SJCRH30 (cell line): ENCODE measurements around the gene PPM1M. TPM values are rescaled to one million over a fixed set of nuclear protein-coding genes. Genes with fewer than 3 reads are reported as not detected.

Experiments used
- DNase-seq, 2 experiments: peaks; one replicate each; pipeline ENCODE4 v3.0.0-alpha.2; 2015 to 2020
- H3K27ac ChIP-seq: fragments of 250-450 bp; sonication (Bioruptor Pico); 2 replicates; pipeline ENCODE4 v1.5.1; 2020; ENCODE audit warnings: mild to moderate bottlenecking, moderate library complexity
- H3K27me3 ChIP-seq: fragments of 250-450 bp; sonication (Bioruptor Pico); 2 replicates; pipeline ENCODE4 v1.5.1; 2020; ENCODE audit warnings: mild to moderate bottlenecking, moderate library complexity
- H3K36me3 ChIP-seq: fragments of 250-450 bp; sonication (Bioruptor Pico); 2 replicates; pipeline ENCODE4 v1.5.1; 2020; ENCODE audit warnings: mild to moderate bottlenecking, moderate library complexity
- H3K4me1 ChIP-seq: fragments of 250-450 bp; sonication (Bioruptor Pico); 2 replicates; pipeline ENCODE4 v1.5.1; 2020; ENCODE audit warnings: mild to moderate bottlenecking, moderate library complexity
- H3K4me3 ChIP-seq: fragments of 250-450 bp; sonication (Bioruptor Pico); 2 replicates; pipeline ENCODE4 v1.5.1; 2020; ENCODE audit warnings: mild to moderate bottlenecking, moderate library complexity
- H3K9me3 ChIP-seq: fragments of 250-450 bp; sonication (Bioruptor Pico); replicated peaks from 2 replicates; pipeline ENCODE4 v1.5.1; 2020; ENCODE audit warnings: mild to moderate bottlenecking, moderate library complexity
- total RNA-seq: library from RNA; depleted of rRNA; stranded (reverse); fragments of >200 nt; shearing (Covaris generic); gene quantifications from 2 replicates; pipeline ENCODE4 v1.2.3, GENCODE V29; 2014

Gene PPM1M
- total RNA-seq, 1 experiment from 2014 or later, result 7.6 TPM

DNA sequence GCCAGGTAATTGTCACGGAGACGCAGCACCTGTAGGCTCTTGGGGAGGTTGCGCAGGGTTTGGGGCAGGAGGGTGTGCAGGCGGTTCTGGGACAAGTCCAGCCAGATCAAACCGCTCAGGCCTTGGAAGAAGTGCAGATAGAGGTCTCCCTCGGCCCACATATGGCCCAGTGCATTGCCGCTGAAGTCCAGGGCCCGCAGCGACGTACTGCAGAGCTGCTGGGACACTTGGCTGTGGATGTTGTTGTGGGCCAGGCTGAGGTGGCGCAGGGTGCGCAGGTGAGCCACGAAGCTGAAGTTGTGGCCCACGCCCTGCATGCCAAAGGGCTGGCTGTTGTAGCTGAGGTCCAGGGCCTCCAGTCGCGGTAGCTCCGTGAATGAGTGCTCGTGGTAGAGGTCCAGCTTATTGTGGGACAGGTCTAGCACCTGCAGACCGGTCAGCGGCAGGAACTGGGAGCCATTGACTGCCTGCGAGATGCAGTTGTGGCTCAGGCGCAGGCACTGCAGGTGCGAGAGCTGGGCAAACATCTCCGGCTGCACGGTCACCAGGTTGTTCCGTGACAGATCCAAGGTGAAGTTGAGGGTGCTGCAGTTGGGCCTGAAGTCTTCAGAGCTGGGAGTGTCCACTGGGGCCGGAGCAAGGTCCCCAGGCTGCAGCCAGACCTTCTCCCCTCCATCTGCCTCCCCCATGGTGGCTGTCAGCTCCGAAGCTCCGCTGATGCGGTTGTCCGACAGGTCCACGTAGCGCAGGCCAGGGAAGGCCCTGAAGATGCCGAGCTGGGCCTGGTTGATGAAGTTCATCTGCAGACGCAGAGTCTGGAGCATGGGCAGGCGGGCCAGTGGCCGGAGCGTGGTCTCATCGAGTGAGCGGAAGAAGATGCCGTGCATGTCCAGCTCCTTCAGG lies 23.0 kb upstream of the PPM1M start:
- Histone ChIP-seq H3K4me3 (no peak overlapping the region), H3K9me3 (no peaks in the 10 kb centered on the region), H3K27ac (no peak overlapping the region), H3K27me3 (no peaks in the 10 kb centered on the region), H3K4me1 (peaks cover 9% of the 10 kb centered on the region), H3K36me3 (no peaks in the 10 kb centered on the region)
- DNase-seq, result no peak

DNA sequence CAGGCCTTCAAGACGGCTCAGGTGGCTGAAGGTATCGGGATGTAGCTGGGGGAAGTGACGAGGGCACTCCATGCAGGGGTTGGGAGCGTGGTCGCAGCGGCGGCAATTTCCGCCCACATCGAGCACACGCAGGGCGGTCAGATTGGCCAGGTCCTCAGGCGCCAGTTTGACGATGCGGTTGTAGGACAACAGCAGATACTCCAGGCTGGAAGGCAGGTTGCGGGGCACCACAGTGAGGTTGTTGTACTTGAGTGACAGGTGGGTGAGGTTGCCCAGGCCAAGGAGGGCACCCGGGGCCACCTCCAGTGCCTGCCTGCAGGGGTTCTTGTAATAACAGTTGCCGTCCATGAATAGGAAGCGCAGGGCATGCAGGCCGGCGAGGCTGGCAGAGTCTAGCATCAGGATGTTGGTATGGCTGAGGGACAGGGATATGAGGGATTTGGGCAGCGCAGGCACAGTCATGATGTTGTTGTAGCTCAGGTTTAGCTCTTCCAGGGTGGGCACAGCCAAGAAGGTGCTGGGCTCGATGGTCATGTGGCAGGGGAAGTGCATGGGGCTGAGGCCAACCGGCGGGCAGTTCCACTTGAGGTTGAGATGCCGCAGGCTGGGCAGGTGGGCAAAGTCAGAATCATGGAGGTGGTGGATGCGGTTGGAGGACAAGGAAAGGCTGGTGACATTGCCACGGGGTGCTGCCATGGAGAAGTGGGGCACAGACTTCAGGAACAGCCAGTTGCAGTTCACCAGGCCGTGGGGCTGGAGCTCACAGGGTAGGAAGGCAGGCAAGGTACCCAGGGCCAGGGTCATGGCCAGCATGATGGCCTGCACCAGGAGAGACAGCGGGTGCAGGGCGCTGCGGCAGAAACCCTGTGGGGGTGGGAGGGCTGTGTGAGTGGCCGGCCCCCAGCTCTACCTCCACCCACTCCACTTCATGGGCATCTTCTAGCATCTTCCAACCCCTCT lies 21.8 kb upstream of the PPM1M start:
- Histone ChIP-seq H3K27me3 (no peaks in the 10 kb centered on the region), H3K4me1 (peaks cover 5% of the 10 kb centered on the region; the same call in 1 of the 2 replicates), H3K9me3 (no peaks in the 10 kb centered on the region), H3K4me3 (no peak overlapping the region), H3K27ac (no peak overlapping the region), H3K36me3 (no peaks in the 10 kb centered on the region)
- DNase-seq, result no peak

DNA sequence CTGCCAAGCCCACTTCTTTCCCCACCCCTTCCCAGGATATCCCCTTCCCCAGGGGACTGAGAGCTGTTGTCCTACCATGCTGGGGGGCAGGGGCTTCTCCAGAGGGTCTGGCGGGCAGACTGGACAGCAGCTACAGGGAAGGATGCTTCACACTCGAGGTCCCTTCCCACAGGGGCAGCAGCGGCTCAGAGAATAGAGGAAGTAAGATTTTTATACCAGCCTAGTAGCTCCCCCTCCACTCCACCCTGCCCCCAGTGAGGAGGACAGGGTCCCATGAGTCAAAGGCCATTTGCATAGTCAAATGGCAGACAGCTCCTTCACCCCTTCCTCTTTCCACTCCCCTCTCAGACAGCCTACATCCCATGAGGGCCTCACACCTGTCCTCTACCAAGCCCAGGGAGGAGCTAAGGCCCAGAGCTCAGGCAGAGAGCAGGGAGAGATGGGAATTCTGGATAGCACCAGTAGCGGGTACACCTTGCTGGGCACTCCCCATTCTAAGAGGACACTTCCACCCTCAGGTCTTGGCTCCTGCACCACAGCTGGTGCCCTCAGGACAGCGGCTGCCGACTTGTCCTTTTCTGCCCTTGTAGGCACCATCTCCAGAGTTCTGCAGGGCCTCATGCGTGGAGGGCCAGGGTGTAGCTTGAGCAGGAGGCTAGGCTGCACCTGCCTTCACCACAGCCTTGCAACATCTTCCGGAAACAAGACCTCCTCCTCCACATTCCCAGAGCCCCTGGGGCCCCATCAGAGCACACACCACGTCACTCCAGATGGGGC lies 19.9 kb upstream of the PPM1M start, which contains the start of gene TLR9:
Gene TLR9 (minus strand): TSS at position 194 of the 777 bp plus-strand sequence. CDS start 116 bp downstream, at position 78.
- H3K27me3 ChIP-seq, result no peaks in the 10 kb centered on the region
- H3K36me3 ChIP-seq, result no peaks in the 10 kb centered on the region
- no peak within 1 kb of the TSS for H3K4me3 ChIP-seq
- peaks cover 5% of the 10 kb centered on the region; the same call in 1 of the 2 replicates for H3K4me1 ChIP-seq
- H3K27ac ChIP-seq, result no peak within 1 kb of the TSS
- DNase-seq, result no peak
- no peaks in the 10 kb centered on the region for H3K9me3 ChIP-seq

DNA sequence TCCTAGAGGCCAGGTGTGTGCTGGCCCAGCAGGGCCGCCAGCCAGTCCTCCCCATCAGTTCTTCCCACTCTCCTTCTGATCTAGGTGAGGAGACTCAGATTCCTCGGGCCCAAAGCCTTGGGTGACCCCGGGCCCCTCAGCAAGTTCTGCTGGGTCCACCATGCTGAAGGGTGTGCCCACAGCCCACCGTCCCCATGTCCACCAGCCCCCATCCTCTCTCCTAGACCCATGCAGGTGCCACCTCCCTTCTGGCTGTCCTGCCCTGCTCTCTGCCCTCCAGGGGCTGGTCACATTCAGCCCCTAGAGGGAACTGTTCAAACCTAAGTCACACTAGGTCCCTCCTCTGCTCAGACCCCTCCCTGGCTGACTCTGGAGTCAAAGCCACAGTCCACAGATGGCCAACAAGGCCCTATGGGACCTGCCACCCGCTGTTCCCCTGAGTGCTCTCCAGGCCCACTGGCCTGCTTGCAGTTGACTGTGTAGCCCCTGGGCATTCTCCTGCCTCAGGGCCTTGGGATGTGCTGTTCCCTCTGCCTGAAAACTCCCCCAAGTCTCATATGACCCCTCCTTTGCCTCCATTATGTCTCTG lies 19.2 kb upstream of the PPM1M start:
- Histone ChIP-seq H3K4me3 (no peak overlapping the region), H3K36me3 (no peaks in the 10 kb centered on the region), H3K27ac (no peak overlapping the region), H3K9me3 (no peaks in the 10 kb centered on the region), H3K4me1 (peaks cover 5% of the 10 kb centered on the region; the same call in 1 of the 2 replicates), H3K27me3 (no peaks in the 10 kb centered on the region)
- no peak for DNase-seq

DNA sequence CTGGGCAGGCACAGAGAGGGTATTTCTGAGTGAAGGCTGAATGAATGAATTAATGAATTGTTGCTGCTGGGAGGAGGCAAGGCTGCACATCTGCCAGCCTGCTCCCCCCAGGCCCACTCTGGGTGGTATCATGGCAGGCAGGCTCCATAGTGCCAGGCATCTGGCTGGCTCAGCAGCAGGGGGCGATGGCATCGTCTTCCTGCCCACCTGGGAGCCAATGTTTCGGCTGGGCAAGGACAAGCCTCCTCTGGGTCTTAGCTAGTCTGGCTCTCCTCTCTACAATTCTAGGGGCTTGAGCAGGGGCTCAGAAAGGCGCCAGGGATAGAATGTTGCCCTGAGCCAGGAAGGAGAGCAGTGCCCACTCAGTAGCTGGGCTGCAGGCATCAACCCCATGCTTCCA lies 18.4 kb upstream of the PPM1M start:
- DNase-seq, result no peak
- Histone ChIP-seq H3K27me3 (no peaks in the 10 kb centered on the region), H3K36me3 (no peaks in the 10 kb centered on the region), H3K4me3 (no peak overlapping the region), H3K4me1 (peaks cover 5% of the 10 kb centered on the region; the same call in 1 of the 2 replicates), H3K9me3 (no peaks in the 10 kb centered on the region), H3K27ac (no peak overlapping the region)

DNA sequence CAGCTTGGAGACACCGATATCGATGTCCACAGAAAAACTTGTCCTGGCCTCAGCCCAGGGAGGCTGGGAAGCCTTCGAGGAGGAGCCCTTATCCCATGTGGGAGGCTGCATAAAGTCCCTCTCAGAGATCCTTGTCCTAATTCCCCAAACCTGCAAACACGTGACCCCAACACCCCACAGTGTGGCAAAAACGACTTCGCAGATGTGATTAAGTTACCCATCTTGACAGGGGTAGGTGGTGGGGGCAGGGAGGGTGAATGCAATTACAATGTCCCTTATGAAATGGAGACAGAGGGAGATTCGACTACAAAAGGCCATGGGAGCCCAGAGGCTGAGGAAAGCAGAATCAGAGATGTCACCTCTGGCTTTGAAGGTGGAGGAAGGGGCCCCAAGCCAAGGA lies 17.8 kb upstream of the PPM1M start:
- no peaks in the 10 kb centered on the region for H3K36me3 ChIP-seq
- H3K9me3 ChIP-seq, result no peaks in the 10 kb centered on the region
- no peak overlapping the region for H3K27ac ChIP-seq
- H3K27me3 ChIP-seq, result no peaks in the 10 kb centered on the region
- H3K4me1 ChIP-seq, result peaks cover 5% of the 10 kb centered on the region; the same call in 1 of the 2 replicates
- no peak overlapping the region for H3K4me3 ChIP-seq
- no peak for DNase-seq

DNA sequence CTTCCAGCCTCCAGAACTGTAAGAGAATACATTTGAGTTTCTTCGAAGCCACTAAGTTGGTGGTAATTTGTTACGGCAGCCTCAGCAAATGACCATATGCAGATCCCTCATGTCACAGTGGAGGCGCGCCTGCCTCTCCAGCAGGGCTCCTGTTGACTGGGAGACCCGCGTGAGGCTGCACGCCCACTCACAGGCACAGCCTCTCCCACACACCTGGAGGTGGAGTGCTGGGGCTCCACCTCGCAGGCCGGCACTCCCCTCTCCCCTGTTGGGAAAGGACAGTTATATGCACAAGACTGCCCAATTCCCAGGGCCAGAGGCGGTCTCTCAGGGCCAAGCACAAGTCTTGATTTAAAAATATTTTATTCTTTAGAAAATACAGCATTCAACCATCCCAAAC lies 17.3 kb upstream of the PPM1M start:
- Histone ChIP-seq H3K27me3 (no peaks in the 10 kb centered on the region), H3K36me3 (no peaks in the 10 kb centered on the region), H3K27ac (no peak overlapping the region), H3K9me3 (no peaks in the 10 kb centered on the region), H3K4me3 (no peak overlapping the region), H3K4me1 (peaks cover 5% of the 10 kb centered on the region; the same call in 1 of the 2 replicates)
- no peak for DNase-seq

DNA sequence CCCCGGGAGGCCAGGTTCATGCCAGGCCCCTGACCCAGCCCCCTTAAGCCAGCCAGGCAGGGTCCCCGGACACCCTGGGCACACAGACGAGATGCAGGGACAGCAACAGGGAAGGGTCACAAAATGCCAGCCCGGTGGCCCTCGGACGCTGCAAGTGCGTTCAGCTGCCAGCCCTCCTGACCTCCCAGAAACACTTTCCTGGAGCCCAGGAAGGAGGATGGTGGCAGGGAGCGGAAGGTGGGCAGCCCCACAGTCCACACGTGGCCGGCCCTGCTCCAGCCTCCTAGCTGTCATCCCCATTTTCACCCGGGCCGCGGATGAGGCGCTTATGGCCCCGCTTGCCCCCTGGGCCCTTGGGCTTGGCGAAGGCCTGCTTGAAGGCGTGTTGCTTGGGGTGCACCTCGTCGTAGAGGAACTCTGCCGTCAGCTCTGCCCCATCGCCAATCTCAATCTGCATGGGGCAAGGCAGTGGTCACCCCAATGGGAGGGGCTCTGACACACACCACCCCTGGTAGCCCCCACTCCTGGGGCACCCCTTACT lies 16.7 kb upstream of the PPM1M start:
- Histone ChIP-seq H3K36me3 (no peaks in the 10 kb centered on the region), H3K4me1 (peaks cover 5% of the 10 kb centered on the region; the same call in 1 of the 2 replicates), H3K27me3 (no peaks in the 10 kb centered on the region), H3K9me3 (no peaks in the 10 kb centered on the region), H3K4me3 (no peak overlapping the region), H3K27ac (no peak overlapping the region)
- no peak for DNase-seq

DNA sequence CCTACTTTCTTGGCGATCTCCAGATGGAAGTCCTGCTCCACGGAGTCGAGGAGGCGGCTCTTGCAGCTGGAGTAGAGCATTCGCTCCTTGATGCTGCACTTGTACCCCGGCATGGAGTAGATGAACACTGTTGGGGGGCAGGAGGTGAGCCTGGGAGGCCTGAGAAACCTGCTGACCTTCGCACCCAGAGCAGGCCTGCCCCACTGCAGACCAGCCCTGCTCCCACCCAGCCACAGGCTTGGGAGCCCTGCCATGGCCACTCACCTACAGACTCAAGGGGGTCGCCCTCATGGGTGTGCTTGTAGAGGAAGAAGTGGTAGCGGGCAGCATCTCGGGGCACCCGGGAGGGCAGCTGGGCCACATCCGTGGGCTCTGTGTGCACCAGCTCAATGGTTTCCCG lies 15.9 kb upstream of the PPM1M start:
- Histone ChIP-seq H3K9me3 (no peaks in the 10 kb centered on the region), H3K4me3 (no peak overlapping the region), H3K27me3 (no peaks in the 10 kb centered on the region), H3K4me1 (peaks cover 5% of the 10 kb centered on the region; the same call in 1 of the 2 replicates), H3K36me3 (no peaks in the 10 kb centered on the region), H3K27ac (no peak overlapping the region)
- no peak for DNase-seq

DNA sequence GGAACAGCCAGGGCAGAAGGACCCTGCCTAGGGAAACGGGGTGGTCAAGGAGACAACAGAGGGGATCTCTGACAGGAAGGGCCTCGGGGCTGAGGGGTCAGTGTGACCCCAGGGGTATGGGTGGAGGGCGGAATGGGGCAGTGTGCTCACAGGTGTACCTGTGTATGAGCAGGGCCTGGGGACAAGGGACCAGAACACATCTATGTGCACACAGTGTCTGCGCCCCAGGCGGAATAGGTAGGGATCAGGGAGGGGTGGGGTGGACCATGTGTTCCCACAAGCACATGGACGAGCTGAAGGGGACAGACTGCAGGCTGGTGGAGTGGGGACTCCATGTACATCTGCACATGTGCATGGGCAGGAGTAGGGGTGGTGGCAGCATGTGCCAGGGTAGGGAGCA lies 15.1 kb upstream of the PPM1M start:
- Histone ChIP-seq H3K27ac (no peak overlapping the region), H3K4me3 (no peak overlapping the region), H3K27me3 (no peaks in the 10 kb centered on the region), H3K36me3 (no peaks in the 10 kb centered on the region), H3K4me1 (peaks cover 4% of the 10 kb centered on the region; the same call in 1 of the 2 replicates), H3K9me3 (no peaks in the 10 kb centered on the region)
- DNase-seq, result no peak

DNA sequence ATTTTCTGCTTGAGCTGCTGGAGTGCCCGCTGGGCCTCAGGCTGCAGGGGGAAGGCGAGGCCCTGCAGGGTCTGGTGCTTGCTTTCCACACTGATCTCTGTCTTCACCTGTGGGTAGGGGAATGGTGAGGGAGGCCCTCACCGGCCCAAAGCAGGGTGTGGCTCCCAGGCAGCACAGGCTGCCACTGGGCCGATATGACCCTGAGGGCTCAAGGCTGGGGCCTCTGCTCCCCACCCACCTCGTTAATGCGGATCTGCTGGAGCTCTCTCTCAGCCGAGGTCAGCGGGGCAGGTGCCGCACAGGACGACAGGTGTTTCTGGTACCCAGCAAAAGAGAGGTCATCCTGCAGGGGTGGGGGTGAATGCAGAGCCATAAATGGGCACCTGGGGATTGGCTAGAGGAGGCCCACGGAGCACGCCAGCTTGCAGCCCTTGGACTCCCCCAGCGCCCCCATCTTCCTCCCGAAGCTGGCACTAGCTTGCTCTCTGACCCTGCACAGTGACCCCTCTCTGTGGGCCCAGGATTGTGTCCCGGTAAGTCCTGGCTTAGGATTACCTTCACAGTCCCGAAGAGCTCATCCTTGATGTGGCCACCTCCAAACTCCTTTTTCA lies 14.6 kb upstream of the PPM1M start:
- Histone ChIP-seq H3K4me1 (no peaks in the 10 kb centered on the region; the same call in 1 of the 2 replicates), H3K4me3 (no peak overlapping the region), H3K27me3 (no peaks in the 10 kb centered on the region), H3K36me3 (no peaks in the 10 kb centered on the region), H3K9me3 (no peaks in the 10 kb centered on the region), H3K27ac (no peak overlapping the region)
- DNase-seq, result no peak

DNA sequence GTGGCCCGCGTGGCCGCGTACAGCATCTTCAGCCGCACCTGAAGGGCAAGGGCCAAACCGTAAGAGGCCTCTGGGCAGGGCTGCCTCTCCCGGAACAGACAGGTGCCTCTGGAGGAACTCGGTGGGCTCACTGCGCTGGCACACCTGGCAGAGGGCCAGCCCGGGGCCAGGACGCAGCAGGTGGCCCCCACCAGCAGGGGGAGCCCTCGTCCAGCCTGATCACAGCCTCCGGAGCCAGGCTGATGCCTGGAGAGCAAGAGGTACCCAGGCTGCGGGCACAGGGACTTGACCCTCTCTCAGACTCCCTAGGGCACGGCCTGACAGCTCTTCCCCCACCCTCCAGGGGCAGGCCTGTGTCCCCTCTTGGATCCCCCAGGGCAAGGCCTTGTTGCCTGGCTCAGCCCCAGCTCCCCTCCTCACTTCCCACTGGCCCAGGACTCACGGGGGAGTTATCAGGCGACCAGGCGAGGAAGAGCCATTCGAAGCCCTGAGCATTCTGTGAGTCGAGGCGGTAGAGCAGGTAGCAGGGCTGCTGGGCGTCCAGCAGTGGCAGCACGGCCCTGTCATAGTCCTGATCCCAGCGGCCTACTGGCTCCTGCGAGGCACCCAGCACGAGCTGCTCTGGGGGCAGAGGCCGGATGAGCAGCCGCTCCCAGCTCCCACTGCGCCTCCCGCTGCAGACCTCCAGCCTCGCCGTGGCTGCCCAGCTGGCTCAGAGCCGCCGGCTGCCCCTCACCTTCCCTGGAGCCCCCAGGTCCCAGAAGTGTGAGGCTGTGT lies 13.9 kb upstream of the PPM1M start:
- H3K36me3 ChIP-seq, result no peaks in the 10 kb centered on the region
- H3K9me3 ChIP-seq, result no peaks in the 10 kb centered on the region
- peak; percentile 73 to 81 for DNase-seq
- H3K27ac ChIP-seq, result no peak overlapping the region
- H3K27me3 ChIP-seq, result no peaks in the 10 kb centered on the region
- H3K4me3 ChIP-seq, result no peak overlapping the region
- H3K4me1 ChIP-seq, result no peaks in the 10 kb centered on the region
